ENCODE measurements around the gene CRYBG1.
"Not testable (repeated sequence)": the region's sequence is repeated elsewhere in the genome, so short reads cannot be mapped to it uniquely, and the experiment has no call there.

Gene CRYBG1

DNA sequence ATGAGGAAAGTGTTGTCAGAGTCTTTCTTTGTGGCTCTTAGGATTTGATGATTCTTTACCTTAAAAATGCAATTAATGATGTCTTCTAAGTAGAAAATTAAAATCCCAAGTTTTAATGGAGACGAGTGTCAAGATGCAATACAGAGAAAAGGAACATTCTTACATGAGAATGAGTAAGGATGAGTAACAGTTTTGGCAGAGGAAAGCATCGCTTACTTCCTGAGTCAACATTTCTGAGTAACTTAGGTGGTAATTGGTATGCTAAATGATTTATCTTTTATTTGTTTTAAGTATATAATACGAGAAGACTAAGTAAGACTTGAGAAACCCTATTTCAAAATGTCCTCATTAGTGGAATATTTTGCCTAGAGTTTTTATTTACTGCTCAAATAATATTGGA lies 167.5 kb downstream of the CRYBG1 start:
- DNase-seq (ENCODE audit: low spot score) = peak; percentile 66

DNA sequence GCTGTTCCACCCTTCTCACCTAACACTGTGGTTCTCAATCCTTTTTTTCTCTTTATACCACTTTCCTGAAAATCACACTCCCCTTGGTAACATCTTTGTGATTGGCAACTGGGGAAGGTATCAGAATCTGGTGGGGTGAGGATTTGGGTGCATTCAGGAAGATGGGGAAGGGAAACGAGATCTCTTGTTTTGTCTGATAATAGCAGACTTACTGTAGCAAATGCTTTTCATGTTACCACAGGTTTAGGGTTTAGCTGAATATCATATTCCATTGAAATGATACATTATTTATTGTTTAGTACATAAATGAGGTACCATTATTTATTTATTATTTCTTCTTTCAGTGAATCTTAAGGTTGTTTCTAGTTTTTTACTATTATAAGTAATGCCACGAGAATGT lies 168.0 kb downstream of the CRYBG1 start:
- no peak for DNase-seq (ENCODE audit: low spot score)

DNA sequence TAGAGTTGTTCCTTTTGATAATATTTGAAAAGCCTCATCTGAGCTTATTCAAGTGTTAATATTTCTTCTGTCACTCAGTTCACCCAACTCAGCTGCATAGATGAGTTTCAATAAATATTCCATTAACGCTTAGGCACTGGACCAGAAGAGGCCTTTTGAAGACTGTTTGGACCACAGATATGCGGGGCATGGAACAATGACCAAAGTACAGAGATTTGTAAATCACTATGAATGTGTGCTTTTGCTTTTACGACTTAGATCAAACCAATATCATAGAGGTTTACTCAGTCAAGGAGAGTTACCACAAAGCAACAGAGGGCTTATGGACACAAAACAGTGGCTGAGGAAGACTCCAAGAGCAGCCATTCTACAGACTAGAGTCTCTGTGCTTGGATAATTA lies 168.9 kb downstream of the CRYBG1 start:
- DNase-seq (ENCODE audit: low spot score) = no peak

DNA sequence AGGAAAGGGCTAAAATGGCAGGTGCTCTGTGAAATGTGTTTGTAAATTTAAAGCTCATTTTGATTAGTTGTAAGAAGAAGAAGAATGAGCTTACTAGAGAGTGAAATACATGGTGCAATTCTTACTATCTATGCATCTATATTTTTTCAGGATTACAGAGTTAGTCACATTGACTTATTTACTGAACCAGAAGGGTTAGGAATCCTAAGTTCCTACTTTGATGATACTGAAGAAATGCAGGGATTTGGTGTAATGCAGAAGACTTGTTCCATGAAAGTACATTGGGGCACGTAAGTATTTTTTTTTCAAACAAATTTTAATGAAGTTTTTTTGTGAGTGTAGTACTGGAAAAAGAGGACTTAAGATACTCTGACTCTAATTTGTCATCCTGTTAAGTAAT lies 169.5 kb downstream of the CRYBG1 start:
- no peak for DNase-seq (ENCODE audit: low spot score)

DNA sequence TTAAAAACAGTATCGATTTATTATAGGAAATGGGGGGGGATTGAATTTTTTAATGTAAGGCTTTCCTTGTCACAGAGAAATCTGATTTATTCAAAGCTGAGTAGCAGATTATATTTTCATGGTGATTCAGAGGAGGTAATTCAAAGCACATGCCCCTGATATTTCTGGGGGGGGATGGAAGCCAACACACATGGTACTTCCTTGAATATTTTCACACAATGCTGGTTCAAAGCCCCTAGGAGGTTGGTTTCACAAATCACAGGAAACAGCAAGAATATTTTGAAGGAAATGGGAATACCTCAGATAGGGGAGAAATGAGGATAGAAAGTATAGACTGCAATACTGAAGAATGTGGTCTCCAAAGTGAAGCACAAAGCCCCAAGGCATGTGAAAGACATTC lies 170.0 kb downstream of the CRYBG1 start:
- no peak for DNase-seq (ENCODE audit: low spot score)

DNA sequence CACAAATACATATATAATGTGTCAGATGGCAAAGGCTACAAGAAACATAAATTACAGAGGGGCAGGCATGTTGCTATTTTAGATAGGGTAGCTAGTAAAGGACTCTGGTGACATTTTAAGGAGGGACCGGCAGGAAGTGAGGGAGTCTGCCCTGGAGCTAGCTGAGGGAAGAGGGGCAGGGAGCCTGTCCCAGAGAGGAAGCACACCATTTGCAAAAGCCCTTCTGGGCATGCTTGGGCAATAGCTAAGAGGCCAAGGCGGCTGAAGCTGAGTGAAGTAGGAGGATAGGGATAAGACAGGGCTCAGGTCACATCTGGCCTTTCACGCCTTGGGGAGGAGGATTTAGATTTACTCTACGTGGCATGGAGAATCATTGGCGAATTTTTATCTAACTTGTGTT lies 172.5 kb downstream of the CRYBG1 start:
- no peak for DNase-seq (ENCODE audit: low spot score)

DNA sequence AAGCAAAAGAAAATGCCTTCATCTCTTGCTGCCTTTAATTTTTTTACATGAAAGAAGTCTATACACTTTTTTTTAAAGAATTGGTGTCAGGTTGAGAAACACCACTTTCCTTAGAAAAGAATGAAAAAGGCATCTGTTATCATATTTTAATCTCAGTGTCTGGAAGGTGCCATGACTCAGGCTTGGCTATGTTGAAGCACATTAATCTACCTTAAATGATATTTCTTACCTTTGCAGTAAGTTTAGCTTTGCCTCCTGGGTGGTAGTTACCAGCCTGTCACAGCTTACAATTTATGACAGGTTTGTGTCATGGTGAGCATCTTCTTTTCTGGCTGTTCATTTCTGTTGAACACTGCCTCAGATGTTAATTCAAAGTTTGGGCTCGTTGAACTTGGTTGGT lies 173.5 kb downstream of the CRYBG1 start:
- DNase-seq (ENCODE audit: low spot score) = no peak

DNA sequence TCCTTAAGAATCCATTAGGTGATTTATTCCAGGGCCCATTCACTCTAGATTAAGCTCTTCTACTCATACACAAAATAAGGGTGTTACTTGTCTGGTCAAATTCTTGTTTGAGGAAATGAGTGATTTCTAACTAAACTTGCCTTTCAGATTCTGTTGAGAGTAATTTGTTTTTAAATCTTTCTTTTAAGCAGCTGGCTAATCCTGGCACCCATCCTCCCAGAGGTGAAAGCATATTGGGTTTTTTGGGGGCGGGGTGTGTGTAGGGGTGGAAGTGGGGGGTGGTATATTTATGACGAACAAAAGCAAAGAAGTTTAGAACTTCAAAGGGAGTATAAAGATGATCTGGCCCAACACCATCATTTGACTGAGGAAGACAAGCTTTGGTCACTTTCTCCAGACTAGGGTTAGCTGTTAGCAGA lies 174.1 kb downstream of the CRYBG1 start:
- no peak for DNase-seq (ENCODE audit: low spot score)

DNA sequence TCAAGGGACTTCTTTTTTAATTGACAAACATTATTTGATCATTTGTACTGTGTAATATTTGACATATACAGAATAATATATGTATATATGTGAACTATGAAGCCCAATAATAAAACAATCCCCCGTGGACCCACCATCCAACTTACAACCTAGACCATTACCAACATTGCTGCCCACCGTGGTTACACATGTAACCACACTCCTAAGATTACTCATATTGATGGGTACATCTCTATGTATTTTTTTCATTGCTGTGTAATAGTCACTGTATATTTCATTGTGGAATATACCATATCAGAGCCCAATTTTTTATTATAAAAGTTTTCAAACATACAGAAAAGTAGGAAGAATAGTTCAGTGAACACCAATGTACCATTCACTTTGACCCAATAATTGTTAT lies 174.5 kb downstream of the CRYBG1 start:
- no peak for DNase-seq (ENCODE audit: low spot score)

DNA sequence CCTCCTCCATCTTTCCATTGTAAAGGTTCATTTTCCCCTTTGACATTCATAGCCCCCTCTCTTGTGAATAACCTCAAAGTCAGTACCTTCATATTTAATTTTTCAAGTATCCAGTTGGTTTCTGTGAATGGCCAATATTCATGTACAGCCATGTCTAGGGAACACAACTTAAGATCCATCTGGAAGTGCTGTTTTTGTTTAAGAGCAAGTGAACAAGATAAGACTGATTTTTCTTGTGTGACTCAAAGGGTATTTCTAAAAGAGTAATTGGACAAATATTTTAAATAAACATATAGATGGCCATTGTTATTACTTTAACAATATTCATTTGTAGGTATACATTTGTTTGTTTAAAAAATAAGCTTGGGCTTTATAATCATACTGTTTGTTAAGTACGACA lies 175.8 kb downstream of the CRYBG1 start:
- no peak for DNase-seq (ENCODE audit: low spot score)

DNA sequence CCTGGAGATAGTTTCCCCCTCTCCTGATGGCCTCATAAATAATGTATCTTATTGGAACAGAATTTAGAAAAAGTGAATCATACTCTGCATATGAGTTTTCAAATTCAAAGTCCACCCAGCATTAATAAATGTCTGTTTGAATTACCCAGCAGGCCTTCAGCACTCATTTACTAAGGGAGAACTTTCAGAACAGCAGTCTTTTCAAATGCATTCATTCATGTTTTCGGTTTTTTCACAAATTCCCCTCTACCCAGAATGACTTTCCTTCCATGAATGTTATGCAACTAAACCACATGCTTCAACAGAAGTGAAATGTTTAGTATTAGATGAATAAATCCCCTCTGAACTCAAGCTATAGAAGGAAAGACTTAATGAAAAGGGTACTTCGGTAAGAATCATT lies 176.3 kb downstream of the CRYBG1 start:
- no peak for DNase-seq (ENCODE audit: low spot score)

DNA sequence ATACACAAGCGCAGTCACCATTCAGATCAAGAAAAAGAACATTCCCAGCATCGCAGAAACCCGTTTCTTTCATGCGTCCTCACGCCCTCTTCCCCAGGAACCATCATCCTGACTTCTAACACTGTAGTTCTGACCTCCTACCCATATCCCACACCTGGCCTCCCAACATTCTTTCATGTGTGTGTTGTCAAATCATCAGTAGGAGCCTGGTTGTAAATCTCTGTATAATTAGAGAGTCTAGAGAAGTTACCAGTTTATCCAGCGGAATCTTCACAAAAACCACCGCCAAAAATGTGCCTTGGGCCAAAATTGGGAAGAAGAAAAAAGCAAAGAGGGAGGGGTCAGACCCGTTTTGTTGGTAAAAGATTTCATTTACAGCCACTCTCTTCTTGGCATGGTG lies 177.1 kb downstream of the CRYBG1 start:
- no peak for DNase-seq (ENCODE audit: low spot score)

DNA sequence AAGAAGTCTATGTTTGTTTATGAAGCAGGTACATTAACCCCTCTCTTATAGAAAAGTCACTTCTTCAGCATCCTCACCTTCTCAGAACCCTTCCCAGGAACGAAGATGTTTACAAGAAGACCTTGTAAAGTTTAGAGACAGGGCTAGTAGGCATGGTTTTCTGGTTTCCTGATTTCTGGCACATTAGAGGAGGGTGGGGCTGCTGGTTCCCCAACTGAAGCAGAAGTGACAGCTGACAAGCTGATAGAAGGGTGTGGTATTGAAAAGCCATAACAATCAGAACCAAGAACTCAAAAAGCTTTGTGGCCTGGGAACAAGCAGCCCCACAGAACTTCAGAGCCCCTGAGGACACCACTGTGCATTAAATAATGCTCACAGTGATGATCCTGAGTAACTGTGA lies 177.6 kb downstream of the CRYBG1 start:
- no peak for DNase-seq (ENCODE audit: low spot score)

DNA sequence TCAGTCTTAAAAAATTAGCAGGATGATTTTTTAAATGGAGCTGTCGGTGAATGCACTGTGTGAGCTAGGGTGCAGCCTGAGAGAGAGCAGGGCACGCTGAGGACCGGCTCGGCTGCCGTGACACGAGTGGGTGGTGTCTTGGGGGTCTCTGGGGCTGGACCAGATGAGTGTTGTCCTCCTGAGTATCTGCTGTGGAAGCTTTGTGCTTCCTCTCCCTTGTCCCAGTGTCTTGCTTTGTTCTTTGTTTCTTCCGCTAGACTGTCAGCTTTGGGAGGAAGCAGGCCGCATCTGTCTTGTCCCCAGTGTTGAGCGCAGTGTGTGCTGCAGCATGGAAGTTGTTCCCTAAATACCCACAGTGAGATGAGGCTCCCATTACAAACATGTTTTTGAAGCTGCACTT lies 179.4 kb downstream of the CRYBG1 start:
- DNase-seq (ENCODE audit: low spot score) = no peak

DNA sequence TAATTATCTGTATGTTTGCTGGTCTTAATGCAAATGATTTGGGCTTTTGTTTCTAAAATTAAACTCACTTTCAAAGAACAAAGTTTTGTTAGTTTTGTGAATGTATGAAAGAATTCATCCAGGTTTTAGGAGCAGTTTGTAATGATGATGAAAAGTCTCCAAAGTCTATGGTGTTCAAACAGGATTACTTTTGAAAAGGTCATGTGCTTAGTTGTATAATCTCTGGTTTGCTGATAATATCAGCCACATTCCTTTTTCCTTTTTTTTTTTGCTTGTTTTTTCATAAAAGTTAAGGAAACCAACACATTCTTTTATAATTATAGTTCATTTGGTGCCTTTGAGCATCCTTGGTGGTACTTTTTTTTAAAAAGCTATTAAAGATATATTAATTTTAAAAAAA lies 179.9 kb downstream of the CRYBG1 start:
- DNase-seq (ENCODE audit: low spot score) = no peak

DNA sequence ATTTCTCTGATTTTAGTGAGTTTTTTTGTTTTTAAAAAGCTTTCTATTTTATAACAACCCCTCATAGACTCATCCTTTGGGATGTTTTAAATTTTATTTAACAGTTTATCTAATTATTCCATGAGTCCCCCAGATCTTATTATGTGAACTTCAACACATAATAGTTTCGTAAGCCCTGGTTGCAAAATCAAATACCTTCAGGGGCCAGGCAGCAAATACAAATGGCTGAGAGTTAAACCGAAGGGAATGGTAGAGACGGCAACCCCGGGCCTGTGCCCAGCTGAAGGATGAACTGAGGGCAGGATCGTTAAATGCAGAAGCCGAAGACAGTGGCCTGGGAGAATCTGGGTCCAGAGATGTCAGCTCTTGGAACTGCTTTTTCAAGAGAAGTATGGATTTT lies 180.4 kb downstream of the CRYBG1 start:
- no peak for DNase-seq (ENCODE audit: low spot score)

DNA sequence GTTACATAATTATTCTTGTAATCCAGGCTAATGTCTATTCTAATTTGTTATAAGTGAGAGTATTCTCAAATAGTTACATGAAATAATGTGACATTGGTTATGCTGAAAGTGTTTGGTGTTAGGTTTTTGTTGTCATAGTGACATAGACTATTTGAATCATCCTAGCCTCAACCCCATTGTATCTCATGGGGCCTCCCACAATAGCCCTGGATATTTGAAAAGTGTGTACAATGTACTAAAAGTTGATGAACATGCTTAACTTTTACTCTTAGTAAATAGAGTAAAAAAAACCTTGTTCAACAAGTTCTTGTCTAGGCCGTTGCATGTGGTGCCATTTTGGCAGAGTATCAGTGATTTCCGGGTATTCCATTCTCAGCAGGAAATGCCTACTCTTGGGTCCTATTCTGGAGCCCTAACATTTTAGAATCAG lies 185.8 kb downstream of the CRYBG1 start:
- DNase-seq (ENCODE audit: low spot score) = no peak

DNA sequence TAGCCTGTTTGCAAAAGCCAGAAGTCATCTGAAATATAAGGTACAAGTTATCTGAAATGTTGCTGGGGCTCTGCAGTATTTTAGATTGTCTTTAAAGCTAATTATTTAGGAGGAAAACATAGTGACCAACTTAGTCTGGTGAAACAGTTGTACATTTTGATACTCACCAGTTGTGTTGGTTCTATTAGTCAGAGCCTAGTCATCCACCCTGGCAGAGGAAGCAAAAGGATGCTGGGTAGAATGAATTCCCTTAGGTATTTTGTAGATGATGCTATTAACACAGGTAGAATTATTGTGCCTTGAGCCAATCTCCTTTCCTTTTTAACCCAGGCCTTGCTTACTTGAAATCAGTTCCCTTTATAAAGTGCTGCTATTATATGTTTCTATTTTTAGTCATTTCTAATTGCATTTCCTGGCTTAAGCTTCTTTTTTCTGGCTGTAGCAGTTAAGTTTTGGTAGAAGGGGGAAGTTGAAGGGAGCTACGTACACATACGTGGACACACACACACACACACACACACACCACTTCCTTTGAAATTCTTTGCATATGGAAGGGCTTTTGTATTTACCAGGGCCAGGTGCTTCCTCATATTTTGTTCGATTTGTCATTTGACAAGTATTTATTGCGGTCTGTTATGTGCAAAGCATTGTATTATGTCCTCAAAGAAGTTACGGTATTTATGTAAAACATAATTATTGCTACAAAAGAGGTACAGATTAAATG lies 186.3 kb downstream of the CRYBG1 start:
- peak; percentile 52 for DNase-seq (ENCODE audit: low spot score)

DNA sequence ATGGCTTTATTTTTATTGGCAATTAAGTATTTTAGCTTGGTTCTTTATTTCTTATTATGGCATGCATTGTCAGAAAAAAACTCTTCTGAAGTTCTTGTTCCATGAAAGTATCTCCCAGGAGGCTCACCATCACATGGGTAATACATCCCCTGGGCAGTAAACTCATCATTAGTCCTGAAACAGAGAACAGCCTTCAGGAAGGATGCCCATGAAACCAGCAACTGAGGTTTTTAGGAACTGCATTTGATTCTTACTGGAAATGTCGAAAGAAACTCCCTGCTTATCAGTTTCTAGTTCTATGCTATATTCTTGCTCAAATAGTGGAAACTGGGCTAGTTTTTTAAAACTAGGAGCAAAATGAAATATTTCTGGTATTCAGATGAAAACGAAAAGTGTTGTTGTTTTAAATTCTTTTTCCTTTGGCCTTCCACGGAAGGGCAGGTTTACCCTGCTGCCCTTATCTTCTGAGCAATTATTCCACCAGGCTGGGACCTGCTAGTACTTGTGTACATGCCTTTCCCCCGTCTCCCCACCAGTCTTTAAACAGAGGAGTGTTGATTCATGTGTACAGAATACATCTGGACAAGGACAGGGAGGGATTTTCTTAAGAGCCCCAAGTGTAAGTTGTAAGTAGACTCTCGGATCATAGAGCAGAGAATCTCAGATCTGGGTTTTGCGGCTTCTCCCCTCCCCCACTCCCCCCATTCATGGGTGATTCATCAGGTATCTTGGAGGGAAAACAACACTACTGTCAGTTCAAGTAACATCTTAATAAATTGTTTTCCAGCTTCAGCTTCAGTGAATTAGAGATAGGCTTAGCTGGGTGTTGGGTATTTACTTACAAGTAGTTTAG lies 187.3 kb downstream of the CRYBG1 start:
- peak; percentile 16 for DNase-seq (ENCODE audit: low spot score)

DNA sequence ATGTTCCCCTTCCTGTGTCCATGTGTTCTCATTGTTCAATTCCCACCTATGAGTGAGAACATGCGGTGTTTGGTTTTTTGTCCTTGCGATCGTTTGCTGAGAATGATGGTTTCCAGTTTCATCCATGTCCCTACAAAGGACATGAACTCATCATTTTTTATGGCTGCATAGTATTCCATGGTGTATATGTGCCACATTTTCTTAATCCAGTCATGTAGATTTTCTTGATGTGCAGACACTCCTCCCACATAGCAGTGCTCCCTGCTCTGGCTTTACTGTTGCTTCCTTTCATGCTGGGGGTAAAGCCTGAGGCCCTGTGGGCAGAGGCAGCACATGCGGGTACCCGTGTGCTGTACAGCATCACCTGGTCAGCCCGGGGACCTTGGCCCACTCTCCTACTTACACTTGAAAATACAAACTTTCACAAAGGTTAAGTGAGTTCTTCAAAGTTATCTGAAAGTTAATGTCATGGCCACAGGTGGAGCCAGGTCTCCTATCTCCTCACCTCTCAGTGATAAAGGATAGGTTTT lies 188.5 kb downstream of the CRYBG1 start:
- DNase-seq (ENCODE audit: low spot score) = not testable (repeated sequence)

DNA sequence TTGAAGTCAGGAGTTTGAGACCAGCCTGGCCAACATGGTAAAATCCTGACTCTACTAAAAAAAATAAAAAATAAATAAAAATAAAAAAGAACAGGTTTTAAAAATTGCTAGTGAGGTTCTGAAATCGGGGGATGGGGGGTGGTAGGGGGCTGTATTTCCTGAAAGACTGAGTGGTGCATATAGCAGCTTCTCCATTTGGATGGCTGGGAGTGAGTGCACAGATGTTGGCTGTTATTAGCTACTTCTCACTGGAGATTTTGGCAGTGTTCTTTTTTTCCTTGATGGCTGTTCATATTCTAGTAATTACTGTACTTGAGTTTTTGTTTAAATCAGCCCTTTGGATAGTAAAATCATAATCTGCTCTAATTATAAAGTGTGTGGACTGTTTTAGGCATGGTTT lies 189.0 kb downstream of the CRYBG1 start:
- DNase-seq (ENCODE audit: low spot score) = no peak

DNA sequence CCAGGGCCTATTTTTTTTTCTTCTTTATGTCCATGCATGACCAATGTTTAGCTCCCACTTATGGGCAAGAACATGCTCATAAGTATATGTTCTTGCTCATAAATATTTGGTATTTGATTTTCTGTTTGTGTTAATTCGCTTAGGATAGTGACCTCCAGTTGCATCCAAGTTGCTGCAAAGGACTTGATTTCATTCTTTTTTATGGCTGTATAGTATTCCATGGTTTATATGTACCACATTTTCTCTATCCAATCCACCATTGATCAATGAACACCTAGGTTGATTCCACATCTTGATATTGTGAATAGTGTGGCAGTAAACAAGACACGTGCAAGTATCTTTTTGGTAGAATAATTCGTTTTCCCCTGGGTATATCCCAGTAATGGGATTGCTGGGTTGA lies 190.6 kb downstream of the CRYBG1 start:
- no peak for DNase-seq (ENCODE audit: low spot score)

DNA sequence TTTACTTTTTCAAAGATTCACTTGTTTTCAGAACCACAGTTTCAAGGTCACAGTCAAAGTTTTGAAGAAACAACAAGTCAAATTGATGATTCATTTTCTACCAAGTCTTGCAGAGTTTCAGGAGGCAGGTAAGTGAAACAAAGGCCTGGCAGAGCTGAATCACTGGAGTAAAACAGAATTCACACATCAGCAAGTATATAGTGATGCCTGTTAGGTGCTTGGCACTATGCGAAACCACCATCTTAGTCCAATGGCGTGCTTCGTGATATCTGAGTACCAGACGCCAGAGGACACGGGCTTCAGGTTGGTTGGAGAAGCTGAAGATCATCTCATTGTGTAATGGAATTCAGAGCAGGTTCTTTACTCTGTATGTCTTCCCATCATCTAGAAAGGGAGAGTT lies 192.9 kb downstream of the CRYBG1 start:
- no peak for DNase-seq (ENCODE audit: low spot score)

Measured in COLO829 (cell line).